ENCODE data around the gene ISX. TPM values are rescaled to one million over a fixed set of nuclear protein-coding genes. Genes with fewer than 3 reads are reported as not detected.
"Not testable (repeated sequence)": the region's sequence is repeated elsewhere in the genome, so short reads cannot be mapped to it uniquely, and the experiment has no call there.

ISX gene
- polyA plus RNA-seq = 74.1 TPM
- long read RNA-seq, donor 1, transcript ISX-201 (4 exons, 3,384 nt) = major isoform, 16 of 26 reads
- long read RNA-seq, donor 1, partial matches to known transcripts = 6 of 26 reads
- long read RNA-seq, donor 1, other reads (novel, unspliced or antisense) = 0 of 26 reads
- long read RNA-seq, donor 2, transcript ISX-201 (4 exons, 3,384 nt) = major isoform, 19 of 42 reads
- long read RNA-seq, donor 2, partial matches to known transcripts = 20 of 42 reads
- long read RNA-seq, donor 2, other reads (novel, unspliced or antisense) = 0 of 42 reads
- long read RNA-seq, donor 3, transcript ISX-202 (5 exons, 3,094 nt) = minor isoform, 15 of 186 reads
- long read RNA-seq, donor 3, transcript ISX-201 (4 exons, 3,384 nt) = major isoform, 53 of 186 reads
- long read RNA-seq, donor 3, partial matches to known transcripts = 118 of 186 reads
- long read RNA-seq, donor 3, other reads (novel, unspliced or antisense) = 0 of 186 reads
- long read RNA-seq, donor 4, partial matches to known transcripts = 5 of 8 reads
- long read RNA-seq, donor 4, other reads (novel, unspliced or antisense) = 0 of 8 reads
- long read RNA-seq, donor 5, transcript ISX-201 (4 exons, 3,384 nt) = major isoform, 8 of 8 reads
- long read RNA-seq, donor 5, partial matches to known transcripts = 0 of 8 reads
- long read RNA-seq, donor 5, other reads (novel, unspliced or antisense) = 0 of 8 reads
- long read RNA-seq, donor 6, transcript ISX-201 (4 exons, 3,384 nt) = major isoform, 27 of 42 reads
- long read RNA-seq, donor 6, partial matches to known transcripts = 12 of 42 reads
- long read RNA-seq, donor 6, other reads (novel, unspliced or antisense) = 0 of 42 reads
- long read RNA-seq, donor 7, transcript ISX-201 (4 exons, 3,384 nt) = major isoform, 5 of 6 reads
- long read RNA-seq, donor 7, partial matches to known transcripts = 0 of 6 reads
- long read RNA-seq, donor 7, other reads (novel, unspliced or antisense) = 0 of 6 reads
- long read RNA-seq, donor 8, transcript ISX-201 (4 exons, 3,384 nt) = major isoform, 34 of 53 reads
- long read RNA-seq, donor 8, partial matches to known transcripts = 15 of 53 reads
- long read RNA-seq, donor 8, other reads (novel, unspliced or antisense) = 0 of 53 reads
- long read RNA-seq, donor 9, transcript ISX-202 (5 exons, 3,094 nt) = minor isoform, 7 of 44 reads
- long read RNA-seq, donor 9, transcript ISX-201 (4 exons, 3,384 nt) = major isoform, 18 of 44 reads
- long read RNA-seq, donor 9, partial matches to known transcripts = 19 of 44 reads
- long read RNA-seq, donor 9, other reads (novel, unspliced or antisense) = 0 of 44 reads
- long read RNA-seq, donor 10, transcript ISX-202 (5 exons, 3,094 nt) = minor isoform, 5 of 60 reads
- long read RNA-seq, donor 10, transcript ISX-201 (4 exons, 3,384 nt) = major isoform, 37 of 60 reads
- long read RNA-seq, donor 10, partial matches to known transcripts = 18 of 60 reads
- long read RNA-seq, donor 10, other reads (novel, unspliced or antisense) = 0 of 60 reads
- long read RNA-seq, donor 11, transcript ISX-201 (4 exons, 3,384 nt) = major isoform, 17 of 19 reads
- long read RNA-seq, donor 11, partial matches to known transcripts = 0 of 19 reads
- long read RNA-seq, donor 11, other reads (novel, unspliced or antisense) = 0 of 19 reads

GRCh38 chr22:35065796-35066218 lies at the start of gene ISX:
TSS of gene ISX (plus strand) at chr22:35066158. CDS start at chr22:35067088, 930 bp downstream.
- peak; percentile 86 to 97 for DNase-seq
- Histone ChIP-seq H3K27me3 (ENCODE audit: control insufficient read depth, insufficient read depth, low read length) (no peaks in the 10 kb centered on the region), H3K4me3 (ENCODE audit: low read length) (peak within 1 kb of the TSS; percentile 78), H3K36me3 (ENCODE audit: control insufficient read depth, insufficient read depth, low read length) (peaks cover 13% of the 10 kb centered on the region), H3K9me3 (ENCODE audit: control insufficient read depth, low read depth, low read length) (no peaks in the 10 kb centered on the region), H3K4me1 (ENCODE audit: control insufficient read depth, insufficient read depth, low read length) (peaks cover 10% of the 10 kb centered on the region), H3K27ac (ENCODE audit: low read length) (peak within 1 kb of the TSS; percentile 73)
- WGBS (ENCODE audit: insufficient coverage, low lambda C conversion rate) = no CpG with 5 or more reads among the region's 1 CpG

- WGBS (ENCODE audit: insufficient coverage, low lambda C conversion rate) = 100% methylated on average over 2 of the region's 6 CpGs
- Histone ChIP-seq H3K27ac (ENCODE audit: low read length) (no peak overlapping the region), H3K4me3 (ENCODE audit: low read length) (no peak overlapping the region), H3K27me3 (ENCODE audit: control insufficient read depth, insufficient read depth, low read length) (no peaks in the 10 kb centered on the region), H3K36me3 (ENCODE audit: control insufficient read depth, insufficient read depth, low read length) (no peaks in the 10 kb centered on the region), H3K4me1 (ENCODE audit: control insufficient read depth, insufficient read depth, low read length) (no peaks in the 10 kb centered on the region), H3K9me3 (ENCODE audit: control insufficient read depth, low read depth, low read length) (no peaks in the 10 kb centered on the region)
- DNase-seq = no peak
Observed at GRCh38 chr22:35016909-35017308, 49.0 kb upstream of the ISX start.

DNA sequence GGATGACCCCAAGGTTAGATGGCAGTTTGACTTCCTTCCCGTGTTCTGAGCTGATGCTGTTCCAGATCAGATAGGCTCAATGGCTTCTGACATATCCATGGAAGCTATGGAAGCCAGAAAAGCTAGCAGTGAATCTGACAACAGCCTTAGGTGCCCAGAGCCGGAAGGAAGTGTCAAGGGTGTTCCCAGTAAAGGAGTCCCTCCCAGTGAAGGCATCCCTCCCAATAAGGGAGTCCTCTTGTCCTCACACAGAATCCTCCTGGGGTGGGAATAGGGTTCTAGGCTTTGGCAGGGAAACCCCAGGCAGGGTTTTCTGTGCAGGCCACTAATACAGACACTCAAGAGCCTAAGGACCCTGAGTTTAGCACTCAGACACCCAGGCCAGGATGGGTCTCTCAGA lies 47.0 kb upstream of the ISX start:
- H3K27me3 ChIP-seq (ENCODE audit: control insufficient read depth, insufficient read depth, low read length) = peaks cover under 1% of the 10 kb centered on the region
- H3K9me3 ChIP-seq (ENCODE audit: control insufficient read depth, low read depth, low read length) = no peaks in the 10 kb centered on the region
- no CpG with 5 or more reads among the region's 2 CpGs for WGBS (ENCODE audit: insufficient coverage, low lambda C conversion rate)
- no peaks in the 10 kb centered on the region for H3K4me1 ChIP-seq (ENCODE audit: control insufficient read depth, insufficient read depth, low read length)
- H3K4me3 ChIP-seq (ENCODE audit: low read length) = no peak overlapping the region
- no peak overlapping the region for H3K27ac ChIP-seq (ENCODE audit: low read length)
- no peaks in the 10 kb centered on the region for H3K36me3 ChIP-seq (ENCODE audit: control insufficient read depth, insufficient read depth, low read length)
- no peak for DNase-seq

GRCh38 chr22:35020517-35020916 lies 45.4 kb upstream of the ISX start:
- DNase-seq = no peak
- Histone ChIP-seq H3K9me3 (ENCODE audit: control insufficient read depth, low read depth, low read length) (no peaks in the 10 kb centered on the region), H3K27ac (ENCODE audit: low read length) (no peak overlapping the region), H3K4me3 (ENCODE audit: low read length) (no peak overlapping the region), H3K4me1 (ENCODE audit: control insufficient read depth, insufficient read depth, low read length) (no peaks in the 10 kb centered on the region), H3K36me3 (ENCODE audit: control insufficient read depth, insufficient read depth, low read length) (no peaks in the 10 kb centered on the region), H3K27me3 (ENCODE audit: control insufficient read depth, insufficient read depth, low read length) (peaks cover 5% of the 10 kb centered on the region)
- no CpG with 5 or more reads among the region's 2 CpGs for WGBS (ENCODE audit: insufficient coverage, low lambda C conversion rate)

DNA sequence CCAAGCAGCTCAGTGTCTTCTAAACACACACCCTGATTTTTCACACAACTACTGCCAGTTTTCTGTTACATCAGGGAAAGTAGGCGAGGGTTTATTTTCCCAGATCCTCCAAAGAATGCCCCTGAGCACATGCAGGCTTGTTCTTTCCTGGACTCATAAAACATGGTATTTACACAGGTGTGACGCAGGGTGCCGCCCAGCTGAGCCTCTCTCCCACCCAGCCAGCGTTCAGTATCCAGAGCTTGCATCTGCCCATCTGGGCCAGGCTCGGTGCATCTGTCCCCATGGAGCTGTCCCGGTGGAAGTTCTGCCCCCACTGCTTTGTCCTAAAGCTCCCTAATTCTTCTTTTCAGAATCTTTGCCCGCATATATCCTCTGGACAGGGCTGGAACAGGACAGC lies 44.8 kb upstream of the ISX start:
- Histone ChIP-seq H3K9me3 (ENCODE audit: control insufficient read depth, low read depth, low read length) (no peaks in the 10 kb centered on the region), H3K27me3 (ENCODE audit: control insufficient read depth, insufficient read depth, low read length) (peaks cover 5% of the 10 kb centered on the region), H3K4me1 (ENCODE audit: control insufficient read depth, insufficient read depth, low read length) (no peaks in the 10 kb centered on the region), H3K36me3 (ENCODE audit: control insufficient read depth, insufficient read depth, low read length) (no peaks in the 10 kb centered on the region), H3K4me3 (ENCODE audit: low read length) (no peak overlapping the region), H3K27ac (ENCODE audit: low read length) (no peak overlapping the region)
- DNase-seq = peak; percentile 67 to 81
- WGBS (ENCODE audit: insufficient coverage, low lambda C conversion rate) = no CpG with 5 or more reads among the region's 7 CpGs

DNA sequence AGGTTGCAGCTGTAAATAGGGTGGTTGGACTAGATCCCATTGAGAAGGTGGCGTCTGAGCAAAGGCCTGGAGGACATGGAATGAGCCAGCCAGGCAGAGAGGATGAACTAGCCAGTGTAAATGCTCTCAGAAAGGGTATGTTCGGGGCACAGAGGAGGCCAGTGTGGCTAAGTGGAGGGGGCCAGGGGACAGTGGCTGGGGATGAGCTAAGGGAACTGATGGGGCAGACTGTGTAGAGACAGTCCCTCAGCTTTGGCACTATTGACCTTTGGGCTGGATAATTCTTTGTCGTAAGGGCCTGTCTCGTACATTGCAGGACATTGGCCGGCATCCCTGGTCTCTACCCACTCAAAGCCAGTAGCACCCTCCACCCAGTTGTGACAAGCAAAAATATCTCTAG lies 43.7 kb upstream of the ISX start:
- Histone ChIP-seq H3K27ac (ENCODE audit: low read length) (no peak overlapping the region), H3K9me3 (ENCODE audit: control insufficient read depth, low read depth, low read length) (no peaks in the 10 kb centered on the region), H3K4me1 (ENCODE audit: control insufficient read depth, insufficient read depth, low read length) (no peaks in the 10 kb centered on the region), H3K36me3 (ENCODE audit: control insufficient read depth, insufficient read depth, low read length) (no peaks in the 10 kb centered on the region), H3K4me3 (ENCODE audit: low read length) (no peak overlapping the region), H3K27me3 (ENCODE audit: control insufficient read depth, insufficient read depth, low read length) (peaks cover 5% of the 10 kb centered on the region)
- no peak for DNase-seq
- no CpG with 5 or more reads among the region's 5 CpGs for WGBS (ENCODE audit: insufficient coverage, low lambda C conversion rate)

DNA sequence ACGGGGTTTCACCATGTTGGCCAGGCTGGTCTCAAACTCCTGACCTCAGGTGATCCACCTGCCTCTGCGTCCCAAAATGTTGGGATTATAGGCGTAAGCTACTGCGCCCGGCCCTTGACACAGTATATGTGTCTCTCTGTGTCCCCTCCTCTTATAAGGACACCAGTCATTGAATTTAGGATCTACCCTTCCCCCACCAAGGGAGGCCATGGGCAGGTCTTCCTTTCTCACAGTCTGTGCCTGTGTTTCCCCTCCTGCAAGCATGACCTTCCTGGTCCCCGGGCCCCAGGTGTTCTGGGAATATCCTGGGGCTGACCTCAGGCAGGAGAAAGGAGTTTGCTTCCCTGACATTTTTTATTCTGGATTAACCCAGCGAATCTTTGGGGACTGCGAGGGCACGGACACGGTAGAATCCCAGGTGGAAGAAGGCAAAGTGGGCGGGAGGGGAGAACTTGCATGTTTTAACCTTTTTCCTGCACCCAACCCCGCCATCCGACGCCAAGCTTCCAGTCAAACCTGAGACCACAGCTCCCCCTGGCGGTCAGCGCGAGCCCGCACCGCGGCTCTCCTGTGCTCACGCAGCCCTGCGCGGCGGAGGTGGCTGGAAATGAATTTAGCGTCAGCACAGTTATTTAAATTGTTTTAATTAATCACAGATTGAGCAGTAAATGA lies 42.1 kb upstream of the ISX start:
- peak; percentile 38 to 53 for DNase-seq
- Histone ChIP-seq H3K4me1 (ENCODE audit: control insufficient read depth, insufficient read depth, low read length) (no peaks in the 10 kb centered on the region), H3K27me3 (ENCODE audit: control insufficient read depth, insufficient read depth, low read length) (peaks cover 5% of the 10 kb centered on the region), H3K36me3 (ENCODE audit: control insufficient read depth, insufficient read depth, low read length) (no peaks in the 10 kb centered on the region), H3K4me3 (ENCODE audit: low read length) (no peak overlapping the region), H3K9me3 (ENCODE audit: control insufficient read depth, low read depth, low read length) (no peaks in the 10 kb centered on the region), H3K27ac (ENCODE audit: low read length) (no peak overlapping the region)
- no CpG with 5 or more reads among the region's 25 CpGs for WGBS (ENCODE audit: insufficient coverage, low lambda C conversion rate)

DNA sequence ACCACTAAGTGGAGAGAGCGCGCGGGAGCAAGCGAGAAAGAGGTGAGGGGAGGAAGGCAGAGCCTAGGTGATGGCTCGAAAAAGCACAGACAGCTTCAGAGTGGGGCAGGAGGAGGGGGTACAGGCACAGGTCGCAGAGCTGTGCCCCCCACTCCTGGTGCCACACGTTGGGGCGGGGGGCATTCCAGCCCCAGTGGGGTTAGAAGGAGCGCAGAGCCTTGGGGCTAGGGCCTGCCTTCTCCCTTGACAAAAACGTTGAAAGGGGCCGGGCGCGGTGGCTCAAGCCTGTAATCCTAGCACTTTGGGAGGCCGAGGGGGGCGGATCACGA lies 41.6 kb upstream of the ISX start:
- Histone ChIP-seq H3K27me3 (ENCODE audit: control insufficient read depth, insufficient read depth, low read length) (peaks cover 5% of the 10 kb centered on the region), H3K36me3 (ENCODE audit: control insufficient read depth, insufficient read depth, low read length) (no peaks in the 10 kb centered on the region), H3K9me3 (ENCODE audit: control insufficient read depth, low read depth, low read length) (no peaks in the 10 kb centered on the region), H3K4me1 (ENCODE audit: control insufficient read depth, insufficient read depth, low read length) (no peaks in the 10 kb centered on the region), H3K4me3 (ENCODE audit: low read length) (no peak overlapping the region), H3K27ac (ENCODE audit: low read length) (no peak overlapping the region)
- no peak for DNase-seq
- 0% methylated on average over 2 of the region's 16 CpGs for WGBS (ENCODE audit: insufficient coverage, low lambda C conversion rate)

DNA sequence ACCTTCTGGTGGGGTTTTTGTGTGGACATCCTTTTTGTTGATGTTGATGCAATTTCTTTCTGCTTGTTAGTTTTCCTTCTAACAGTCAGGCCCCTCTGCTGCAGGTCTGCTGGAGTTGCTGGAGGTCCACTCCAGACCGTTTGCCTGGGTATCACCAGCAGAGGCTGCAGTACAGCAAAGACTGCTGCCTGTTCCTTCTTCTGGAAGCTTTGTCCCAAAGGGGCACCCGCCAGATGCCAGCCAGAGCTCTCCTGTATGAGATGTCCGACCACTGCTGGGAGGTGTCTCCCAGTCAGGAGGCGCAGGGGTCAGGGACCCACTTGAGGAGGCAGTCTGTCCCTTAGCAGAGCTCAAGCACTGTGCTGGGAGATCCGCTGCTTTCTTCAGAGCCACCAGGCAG lies 35.8 kb upstream of the ISX start:
- not testable (repeated sequence) for H3K9me3 ChIP-seq (ENCODE audit: control insufficient read depth, low read depth, low read length); H3K4me3 ChIP-seq (ENCODE audit: low read length); H3K27ac ChIP-seq (ENCODE audit: low read length); DNase-seq; H3K36me3 ChIP-seq (ENCODE audit: control insufficient read depth, insufficient read depth, low read length); H3K4me1 ChIP-seq (ENCODE audit: control insufficient read depth, insufficient read depth, low read length); H3K27me3 ChIP-seq (ENCODE audit: control insufficient read depth, insufficient read depth, low read length)
- WGBS (ENCODE audit: insufficient coverage, low lambda C conversion rate) = no CpG with 5 or more reads among the region's 5 CpGs
